ENCODE measurements around the gene ZNF385B.

ZNF385B gene

DNA sequence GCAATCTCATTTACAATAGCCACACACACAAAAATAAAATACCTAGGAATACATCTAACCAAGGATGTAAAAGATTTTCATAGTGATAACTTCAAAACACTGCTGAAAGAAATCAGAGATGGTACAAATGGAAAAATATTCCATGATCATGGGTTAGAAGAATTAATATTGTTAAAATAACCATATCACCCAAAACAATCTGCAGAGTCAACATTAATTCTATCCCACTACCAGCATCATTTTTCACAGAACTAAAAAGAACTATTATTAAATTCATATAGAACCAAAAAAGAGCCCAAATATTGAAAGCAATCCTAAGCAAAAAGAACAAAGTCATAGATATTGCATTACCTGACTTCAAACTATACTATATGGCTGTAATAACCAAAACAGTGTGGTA lies 50.4 kb downstream of the ZNF385B start:
- no peak overlapping the region for H3K27ac ChIP-seq (ENCODE audit: low read length)
- H3K79me2 ChIP-seq (ENCODE audit: insufficient read depth, low read length), result no peaks in the 10 kb centered on the region
- DNase-seq, result no peak
- H3K4me3 ChIP-seq (ENCODE audit: low read depth in 1 of 2, low read length in 2 of 2), result no peak overlapping the region
- ATAC-seq (ENCODE audit: insufficient read depth, low read depth), result no peak
- H4K20me1 ChIP-seq (ENCODE audit: insufficient read depth, low read length), result no peaks in the 10 kb centered on the region
- H3K4me1 ChIP-seq (ENCODE audit: insufficient read depth, low read length), result no peaks in the 10 kb centered on the region
- H3K27me3 ChIP-seq (ENCODE audit: insufficient read depth, low read length, poor library complexity), result no peaks in the 10 kb centered on the region
- TF ChIP-seq, protein P1, sequence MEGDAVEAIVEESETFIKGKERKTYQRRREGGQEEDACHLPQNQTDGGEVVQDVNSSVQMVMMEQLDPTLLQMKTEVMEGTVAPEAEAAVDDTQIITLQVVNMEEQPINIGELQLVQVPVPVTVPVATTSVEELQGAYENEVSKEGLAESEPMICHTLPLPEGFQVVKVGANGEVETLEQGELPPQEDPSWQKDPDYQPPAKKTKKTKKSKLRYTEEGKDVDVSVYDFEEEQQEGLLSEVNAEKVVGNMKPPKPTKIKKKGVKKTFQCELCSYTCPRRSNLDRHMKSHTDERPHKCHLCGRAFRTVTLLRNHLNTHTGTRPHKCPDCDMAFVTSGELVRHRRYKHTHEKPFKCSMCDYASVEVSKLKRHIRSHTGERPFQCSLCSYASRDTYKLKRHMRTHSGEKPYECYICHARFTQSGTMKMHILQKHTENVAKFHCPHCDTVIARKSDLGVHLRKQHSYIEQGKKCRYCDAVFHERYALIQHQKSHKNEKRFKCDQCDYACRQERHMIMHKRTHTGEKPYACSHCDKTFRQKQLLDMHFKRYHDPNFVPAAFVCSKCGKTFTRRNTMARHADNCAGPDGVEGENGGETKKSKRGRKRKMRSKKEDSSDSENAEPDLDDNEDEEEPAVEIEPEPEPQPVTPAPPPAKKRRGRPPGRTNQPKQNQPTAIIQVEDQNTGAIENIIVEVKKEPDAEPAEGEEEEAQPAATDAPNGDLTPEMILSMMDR (IDR thresholded peaks at IDR 0.05; ENCODE audit: borderline replicate concordance, extremely low read depth, low read length, poor library complexity, severe bottlenecking), result no peak
- TF ChIP-seq EZH2 (IDR thresholded peaks at IDR 0.05; ENCODE audit: borderline replicate concordance, low read depth, low read length, severe bottlenecking), result no peak
- H2AFZ ChIP-seq (ENCODE audit: low read depth, low read length), result no peak overlapping the region
- H3K9ac ChIP-seq (ENCODE audit: low read depth, low read length), result no peak overlapping the region
- no peaks in the 10 kb centered on the region for H3K36me3 ChIP-seq (ENCODE audit: insufficient read depth, low read length)
- no peaks in the 10 kb centered on the region for H3K9me3 ChIP-seq (ENCODE audit: insufficient read depth, low read length, severe bottlenecking)
- H3K4me2 ChIP-seq (ENCODE audit: insufficient read depth, low read length), result no peak overlapping the region

DNA sequence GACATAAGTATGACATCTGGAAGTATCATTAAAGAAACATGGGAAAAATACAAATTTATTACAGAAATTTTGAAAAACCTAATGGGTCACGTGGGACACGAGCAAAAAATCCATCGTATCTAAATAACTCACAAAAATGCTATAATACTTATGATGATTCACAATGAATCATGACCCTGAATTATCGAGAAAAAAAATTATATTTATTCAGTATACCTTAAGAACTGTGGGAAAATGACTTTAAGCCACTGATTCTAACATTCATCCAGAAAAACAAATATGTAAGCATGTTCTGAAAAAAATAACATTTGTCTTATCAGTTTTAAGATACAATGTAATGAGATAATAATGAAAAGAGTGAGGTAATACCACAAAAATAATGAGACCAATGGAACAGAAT lies 51.8 kb downstream of the ZNF385B start:
- no peaks in the 10 kb centered on the region for H3K4me1 ChIP-seq (ENCODE audit: insufficient read depth, low read length)
- H4K20me1 ChIP-seq (ENCODE audit: insufficient read depth, low read length), result no peaks in the 10 kb centered on the region
- no peaks in the 10 kb centered on the region for H3K36me3 ChIP-seq (ENCODE audit: insufficient read depth, low read length)
- no peaks in the 10 kb centered on the region for H3K9me3 ChIP-seq (ENCODE audit: insufficient read depth, low read length, severe bottlenecking)
- no peak for ATAC-seq (ENCODE audit: insufficient read depth, low read depth)
- H2AFZ ChIP-seq (ENCODE audit: low read depth, low read length), result no peak overlapping the region
- no peak overlapping the region for H3K27ac ChIP-seq (ENCODE audit: low read length)
- H3K79me2 ChIP-seq (ENCODE audit: insufficient read depth, low read length), result no peaks in the 10 kb centered on the region
- H3K9ac ChIP-seq (ENCODE audit: low read depth, low read length), result no peak overlapping the region
- no peak for TF ChIP-seq EZH2 (IDR thresholded peaks at IDR 0.05; ENCODE audit: borderline replicate concordance, low read depth, low read length, severe bottlenecking)
- TF ChIP-seq, protein P1 (IDR thresholded peaks at IDR 0.05; ENCODE audit: borderline replicate concordance, extremely low read depth, low read length, poor library complexity, severe bottlenecking), result no peak
- H3K27me3 ChIP-seq (ENCODE audit: insufficient read depth, low read length, poor library complexity), result no peaks in the 10 kb centered on the region
- DNase-seq, result no peak
- no peak overlapping the region for H3K4me2 ChIP-seq (ENCODE audit: insufficient read depth, low read length)
- H3K4me3 ChIP-seq (ENCODE audit: low read depth in 1 of 2, low read length in 2 of 2), result no peak overlapping the region

DNA sequence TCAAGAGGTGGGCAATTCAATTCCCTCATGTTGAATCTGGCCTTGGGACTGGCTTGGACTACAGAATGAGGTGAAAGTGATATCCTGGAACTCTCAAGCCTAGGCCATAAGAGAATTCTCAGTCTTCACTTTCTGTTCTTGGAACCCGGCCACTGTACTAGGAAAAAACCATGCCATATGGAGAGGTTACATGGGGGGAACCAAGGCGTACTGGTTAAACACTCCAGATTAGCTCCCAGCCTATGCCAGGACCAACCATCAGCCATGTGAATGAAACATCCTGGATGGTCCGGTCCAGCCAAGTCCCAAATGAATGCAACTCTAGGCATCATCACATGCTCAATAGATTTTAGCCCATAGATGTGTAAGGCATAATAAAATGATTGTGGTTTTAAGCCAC lies 56.4 kb downstream of the ZNF385B start:
- no peak overlapping the region for H3K27ac ChIP-seq (ENCODE audit: low read length)
- H3K4me3 ChIP-seq (ENCODE audit: low read depth in 1 of 2, low read length in 2 of 2), result no peak overlapping the region
- DNase-seq (no peak), ATAC-seq (ENCODE audit: insufficient read depth, low read depth) (no peak)
- no peak overlapping the region for H3K4me2 ChIP-seq (ENCODE audit: insufficient read depth, low read length)
- H3K36me3 ChIP-seq (ENCODE audit: insufficient read depth, low read length), result no peaks in the 10 kb centered on the region
- no peaks in the 10 kb centered on the region for H3K79me2 ChIP-seq (ENCODE audit: insufficient read depth, low read length)
- no peak overlapping the region for H2AFZ ChIP-seq (ENCODE audit: low read depth, low read length)
- H4K20me1 ChIP-seq (ENCODE audit: insufficient read depth, low read length), result no peaks in the 10 kb centered on the region
- TF ChIP-seq, protein P1 (IDR thresholded peaks at IDR 0.05; ENCODE audit: borderline replicate concordance, extremely low read depth, low read length, poor library complexity, severe bottlenecking), result no peak
- no peak for TF ChIP-seq EZH2 (IDR thresholded peaks at IDR 0.05; ENCODE audit: borderline replicate concordance, low read depth, low read length, severe bottlenecking)
- no peaks in the 10 kb centered on the region for H3K4me1 ChIP-seq (ENCODE audit: insufficient read depth, low read length)
- no peak overlapping the region for H3K9ac ChIP-seq (ENCODE audit: low read depth, low read length)
- no peaks in the 10 kb centered on the region for H3K27me3 ChIP-seq (ENCODE audit: insufficient read depth, low read length, poor library complexity)
- no peaks in the 10 kb centered on the region for H3K9me3 ChIP-seq (ENCODE audit: insufficient read depth, low read length, severe bottlenecking)

DNA sequence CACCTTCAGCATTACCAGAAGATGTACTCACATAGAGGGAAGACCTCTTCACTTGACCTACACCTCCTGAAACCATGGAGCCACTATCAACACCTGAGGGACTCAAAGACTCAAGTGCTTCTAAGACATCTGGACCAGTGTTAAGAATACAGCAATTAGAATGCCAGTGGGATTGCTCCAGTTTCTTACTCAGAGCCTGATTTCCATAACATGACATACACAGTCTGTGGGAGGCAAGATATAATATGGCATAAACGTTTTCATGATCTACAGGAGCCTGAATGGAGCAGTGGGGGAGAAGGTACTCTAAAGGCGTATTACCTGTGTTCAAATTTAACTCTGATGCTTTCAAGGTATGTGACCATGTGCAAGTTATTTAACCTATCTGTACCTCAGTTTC lies 57.2 kb downstream of the ZNF385B start:
- no peaks in the 10 kb centered on the region for H3K4me1 ChIP-seq (ENCODE audit: insufficient read depth, low read length)
- no peaks in the 10 kb centered on the region for H3K9me3 ChIP-seq (ENCODE audit: insufficient read depth, low read length, severe bottlenecking)
- TF ChIP-seq EZH2 (IDR thresholded peaks at IDR 0.05; ENCODE audit: borderline replicate concordance, low read depth, low read length, severe bottlenecking), result no peak
- TF ChIP-seq, protein P1 (IDR thresholded peaks at IDR 0.05; ENCODE audit: borderline replicate concordance, extremely low read depth, low read length, poor library complexity, severe bottlenecking), result no peak
- no peaks in the 10 kb centered on the region for H3K27me3 ChIP-seq (ENCODE audit: insufficient read depth, low read length, poor library complexity)
- H4K20me1 ChIP-seq (ENCODE audit: insufficient read depth, low read length), result no peaks in the 10 kb centered on the region
- no peak overlapping the region for H3K27ac ChIP-seq (ENCODE audit: low read length)
- no peaks in the 10 kb centered on the region for H3K79me2 ChIP-seq (ENCODE audit: insufficient read depth, low read length)
- DNase-seq, result no peak
- H3K4me2 ChIP-seq (ENCODE audit: insufficient read depth, low read length), result no peak overlapping the region
- no peaks in the 10 kb centered on the region for H3K36me3 ChIP-seq (ENCODE audit: insufficient read depth, low read length)
- H3K4me3 ChIP-seq (ENCODE audit: low read depth in 1 of 2, low read length in 2 of 2), result no peak overlapping the region
- H2AFZ ChIP-seq (ENCODE audit: low read depth, low read length), result no peak overlapping the region
- H3K9ac ChIP-seq (ENCODE audit: low read depth, low read length), result no peak overlapping the region
- ATAC-seq (ENCODE audit: insufficient read depth, low read depth), result no peak

Measured in DND-41 (cell line).